ENCODE results near the gene WDFY2.

- TF ChIP-seq CTCF (IDR thresholded peaks at IDR 0.05) (no peak), POLR2A (IDR thresholded peaks at IDR 0.05) (no peak), EP300 (IDR thresholded peaks at IDR 0.05) (no peak), POLR2AphosphoS5 (IDR thresholded peaks at IDR 0.05) (peak; percentile 78)
Observed at GRCh38 chr13:51800486-51800885, 216.2 kb downstream of the WDFY2 start.
